HG03095 (cell line): ENCODE data around the gene SOCS6.
A peak's percentile ranks its signal among the peaks of the same experiment; 100 is the strongest.
"Not testable (repeated sequence)": the region's sequence is repeated elsewhere in the genome, so short reads cannot be mapped to it uniquely, and the experiment has no call there.

Experiments
- ATAC-seq: cut with Tn5 transposase; IDR thresholded peaks from one replicate; pipeline ENCODE4 v1.9.1; 2021; ENCODE audit warnings: moderate library complexity; ENCODE audit not compliant: unreplicated experiment

SOCS6 gene

DNA sequence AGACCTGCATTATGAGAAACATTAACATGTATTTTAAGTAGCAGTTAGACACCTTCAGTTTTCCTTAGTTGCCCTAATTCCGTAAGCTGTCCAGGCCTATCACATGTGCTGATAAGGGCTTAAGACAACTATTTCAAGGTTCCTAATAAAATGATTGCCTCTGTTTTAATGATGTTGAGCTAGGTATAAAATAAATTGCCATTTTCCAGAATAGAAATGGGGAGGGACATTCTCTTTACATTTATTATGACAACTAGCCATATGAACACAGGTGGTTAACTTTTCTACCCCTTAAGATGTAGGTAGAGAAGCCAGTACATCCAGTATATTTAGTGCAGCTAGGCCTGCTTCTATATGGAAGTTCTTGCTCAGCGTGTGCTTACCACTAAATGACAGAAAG, 65.9 kb downstream of the SOCS6 start:
- no peak for ATAC-seq

DNA sequence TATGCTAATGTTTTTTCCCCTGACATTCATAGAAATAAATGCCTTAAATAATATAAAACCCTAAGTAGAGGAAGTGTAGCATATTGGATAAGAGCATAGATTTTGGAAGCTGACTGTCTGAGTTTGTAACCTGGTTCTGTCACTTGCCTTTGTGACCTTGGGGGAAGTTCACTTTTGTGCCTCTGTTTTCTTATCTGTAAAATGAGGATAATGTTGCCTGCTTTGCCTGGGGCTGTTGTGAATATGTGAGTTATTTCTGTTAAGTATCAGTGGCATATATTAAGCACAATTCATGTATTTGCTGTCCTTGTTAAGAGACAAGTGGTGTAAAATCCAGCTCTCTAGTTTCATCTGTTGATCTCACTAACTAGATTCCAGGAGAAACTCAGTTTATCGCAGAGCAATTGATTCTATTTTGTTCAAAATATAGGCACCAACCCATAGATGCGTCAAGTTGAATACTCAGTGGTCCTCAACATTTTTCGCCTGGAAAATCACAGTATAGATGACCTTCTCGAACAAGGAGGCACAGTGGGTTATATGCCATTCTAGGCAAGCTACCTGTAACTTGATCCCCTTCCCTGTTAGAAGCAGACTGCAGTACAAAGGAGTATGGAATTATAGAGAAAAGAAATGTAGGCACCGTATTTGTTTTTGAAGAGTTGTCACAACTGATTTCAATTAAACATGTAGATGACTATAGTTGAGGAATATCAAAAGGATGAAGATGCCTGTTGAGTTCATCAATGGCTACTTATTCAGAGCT, 67.0 kb downstream of the SOCS6 start:
- ATAC-seq: no peak

- ATAC-seq: peak; percentile 68
Measured at GRCh38 chr18:70358105-70358406, 69.2 kb downstream of the SOCS6 start.

DNA sequence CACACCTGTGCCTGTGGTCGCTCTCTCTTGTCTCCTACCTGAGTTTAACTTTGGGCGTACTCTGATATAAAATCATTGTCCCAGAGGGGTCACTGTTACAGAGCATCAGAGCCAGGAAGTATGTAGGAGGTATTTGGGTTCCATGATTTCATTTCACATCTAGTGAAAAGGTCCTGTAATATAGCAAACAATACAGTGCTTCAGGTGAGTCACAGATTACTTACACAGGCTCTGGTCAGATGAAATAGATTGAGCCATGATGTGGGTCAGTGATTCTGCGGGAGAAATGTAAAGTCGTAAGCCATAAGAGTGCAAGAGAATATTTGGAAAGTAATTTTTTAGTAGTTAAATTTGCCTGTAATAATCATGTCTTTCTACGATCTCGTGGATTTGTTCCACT, 70.2 kb downstream of the SOCS6 start:
- no peak for ATAC-seq

- ATAC-seq: no peak
Measured at GRCh38 chr18:70362258-70362657, 73.4 kb downstream of the SOCS6 start.

DNA sequence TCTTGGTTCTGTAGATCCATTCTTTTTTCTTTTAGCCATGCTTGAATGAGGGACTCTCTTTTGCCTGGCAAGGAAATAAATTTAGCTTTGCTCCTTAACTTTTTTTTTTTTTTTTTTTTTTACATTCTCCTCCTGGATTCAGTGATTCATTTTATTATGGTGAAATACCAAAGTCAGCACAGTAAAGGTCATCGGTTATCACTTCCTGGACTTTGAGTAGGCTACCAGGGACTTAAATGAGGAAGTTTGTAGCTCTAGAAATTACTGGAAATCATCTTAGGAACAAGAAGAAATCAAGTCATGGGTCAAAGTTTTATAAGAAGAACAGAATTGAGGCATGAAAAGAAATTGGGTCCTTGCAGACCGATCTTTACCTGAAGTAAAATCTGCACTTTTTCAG, 75.0 kb downstream of the SOCS6 start:
- no peak for ATAC-seq

GRCh38 chr18:70365361-70365760, 76.5 kb downstream of the SOCS6 start:
- ATAC-seq: no peak

DNA sequence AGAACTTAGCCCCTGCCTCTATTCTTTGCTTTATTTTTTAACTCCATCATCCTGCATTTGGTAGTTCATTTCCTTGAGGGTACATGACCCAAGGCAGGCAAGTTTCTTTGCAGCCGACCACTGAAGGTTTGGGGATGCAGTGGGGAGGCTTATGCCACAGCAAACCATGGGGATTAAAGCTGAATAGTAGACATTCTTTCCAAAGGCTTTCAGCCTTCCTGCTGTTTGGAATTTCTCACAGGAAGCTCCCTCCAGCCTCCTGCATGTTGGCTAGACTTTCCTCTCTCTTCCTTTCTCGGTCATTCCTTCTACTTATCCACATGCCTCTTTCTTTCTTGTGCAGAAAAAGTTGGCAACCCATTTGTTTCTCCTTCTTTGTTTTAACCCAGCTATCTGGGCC, 77.3 kb downstream of the SOCS6 start:
- no peak for ATAC-seq

GRCh38 chr18:70366670-70367069, 77.8 kb downstream of the SOCS6 start:
- ATAC-seq: no peak

DNA sequence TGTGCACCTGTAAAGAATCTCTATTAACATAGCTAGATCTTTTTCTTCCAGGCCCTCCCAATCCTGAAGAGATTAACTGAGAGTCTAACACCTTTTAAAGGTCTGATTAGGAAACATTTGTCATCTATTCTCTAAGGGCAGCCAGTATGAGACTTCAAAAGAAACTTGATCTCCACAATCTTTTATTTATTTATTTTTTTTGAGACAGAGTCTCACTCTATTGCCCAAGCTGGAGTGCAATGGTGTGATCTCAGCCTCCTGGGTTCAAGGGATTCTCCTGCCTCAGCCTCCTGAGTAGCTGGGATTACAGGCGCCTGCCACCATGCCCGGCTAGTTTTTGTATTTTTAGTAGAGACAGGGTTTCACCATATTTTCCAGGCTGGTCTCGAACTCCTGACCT, 78.5 kb downstream of the SOCS6 start:
- ATAC-seq: not testable (repeated sequence)

DNA sequence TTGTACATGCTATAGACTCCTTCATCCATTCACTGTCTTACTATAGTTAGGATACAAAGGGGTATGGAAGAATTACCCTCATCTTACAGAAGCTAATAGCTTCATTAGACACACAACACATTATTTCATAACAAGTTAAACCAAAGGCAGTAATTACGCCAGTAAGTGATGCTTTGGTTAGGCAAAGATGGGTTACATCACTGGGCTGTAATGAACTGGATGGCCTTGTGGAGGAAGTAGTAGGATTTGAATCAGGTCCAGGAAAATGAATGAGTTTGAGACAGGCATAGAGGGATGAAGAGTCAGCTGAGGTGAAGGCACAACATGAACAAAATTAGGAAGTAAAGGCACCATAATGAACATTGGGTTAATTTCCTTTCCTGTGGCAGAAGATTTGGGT, 80.1 kb downstream of the SOCS6 start:
- no peak for ATAC-seq

DNA sequence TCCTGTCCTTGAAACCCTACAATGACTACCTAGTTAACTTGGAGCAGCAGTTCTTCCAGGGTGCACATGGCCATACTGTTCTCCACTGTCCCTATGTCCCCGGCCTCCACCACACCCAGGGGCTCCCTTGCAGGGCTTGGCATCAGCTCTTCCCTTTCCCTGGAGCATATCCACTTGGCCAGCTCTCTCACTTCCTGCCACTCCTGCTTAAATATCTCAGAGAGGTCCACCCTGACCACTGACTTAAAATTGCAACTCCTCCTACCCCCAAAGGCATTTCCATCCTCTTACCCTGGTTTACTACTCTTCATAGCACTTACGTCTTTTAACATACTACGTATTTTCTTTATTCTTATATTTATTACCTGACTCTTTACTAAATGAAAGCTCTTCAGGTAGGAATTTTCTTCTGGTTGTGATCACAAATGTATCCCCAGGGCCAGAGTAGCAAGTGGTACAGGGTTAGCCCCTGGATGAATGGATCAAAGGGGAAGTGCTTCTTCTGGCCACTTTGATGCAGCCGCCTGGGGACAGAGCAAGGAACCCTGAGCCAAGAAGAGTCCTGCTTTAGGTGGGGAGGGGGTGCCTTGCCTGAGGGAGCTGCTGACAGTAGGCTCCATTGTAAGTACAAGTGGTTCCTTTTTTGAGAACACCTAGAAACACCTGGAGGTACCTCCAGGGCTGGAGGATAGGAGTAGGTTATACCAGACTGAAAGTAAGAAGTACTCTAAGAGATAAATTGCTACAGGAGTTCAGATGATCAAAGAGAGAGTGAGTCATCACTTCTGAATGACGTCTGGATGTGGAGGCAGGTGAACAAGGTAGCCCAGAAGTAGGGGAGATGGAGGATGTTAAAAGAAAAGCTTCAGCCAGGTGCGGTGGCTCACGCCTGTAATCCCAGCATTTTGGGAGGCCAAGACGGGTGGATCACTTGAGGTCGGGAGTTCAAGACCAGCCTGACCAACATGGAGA, 82.2 kb downstream of the SOCS6 start:
- ATAC-seq: no peak

DNA sequence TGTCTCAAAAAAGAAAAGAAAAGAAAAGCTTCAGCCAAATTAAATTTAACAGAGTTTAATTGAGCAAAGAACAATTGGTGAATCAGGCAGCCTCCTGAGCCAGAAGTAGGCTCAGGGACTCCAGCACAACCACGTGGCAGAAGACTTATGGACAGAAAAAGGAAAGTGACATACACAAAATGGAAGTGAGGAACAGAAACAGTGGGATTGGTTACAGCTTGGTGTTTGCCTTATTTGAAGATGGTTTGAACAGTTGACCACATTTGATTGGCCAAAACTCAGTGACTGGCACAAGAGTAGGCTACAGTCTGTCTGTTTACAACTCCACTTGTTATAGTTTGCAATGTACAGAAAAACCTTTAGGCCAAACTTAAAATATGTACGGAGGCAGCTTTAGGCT, 83.1 kb downstream of the SOCS6 start:
- no peak for ATAC-seq

GRCh38 chr18:70372450-70373041, 83.7 kb downstream of the SOCS6 start:
- ATAC-seq: no peak

DNA sequence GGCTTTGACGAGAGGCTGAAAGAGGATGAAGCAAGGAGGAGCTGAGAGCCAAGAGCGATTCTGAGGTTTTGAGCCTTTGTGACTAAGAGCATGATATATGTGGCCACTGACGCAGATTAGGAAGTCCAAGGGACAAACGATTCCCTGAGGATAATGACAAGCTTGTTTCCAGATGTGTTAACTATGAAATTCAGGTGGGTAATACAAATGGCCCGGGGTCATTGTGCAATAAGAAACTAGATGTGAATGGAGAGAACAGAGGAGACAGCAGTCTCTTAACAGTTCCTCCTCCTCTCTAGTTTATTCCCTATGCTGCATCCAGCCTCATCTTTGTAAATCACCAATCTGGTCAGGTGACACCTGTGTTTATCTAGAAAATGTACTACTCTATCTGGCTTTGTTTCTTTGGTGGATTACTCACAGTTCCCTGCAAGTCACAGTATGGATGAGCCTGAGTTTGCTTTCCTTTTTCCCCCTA, 84.2 kb downstream of the SOCS6 start:
- ATAC-seq: no peak

- ATAC-seq: no peak
Measured at GRCh38 chr18:70374154-70374553, 85.3 kb downstream of the SOCS6 start.

DNA sequence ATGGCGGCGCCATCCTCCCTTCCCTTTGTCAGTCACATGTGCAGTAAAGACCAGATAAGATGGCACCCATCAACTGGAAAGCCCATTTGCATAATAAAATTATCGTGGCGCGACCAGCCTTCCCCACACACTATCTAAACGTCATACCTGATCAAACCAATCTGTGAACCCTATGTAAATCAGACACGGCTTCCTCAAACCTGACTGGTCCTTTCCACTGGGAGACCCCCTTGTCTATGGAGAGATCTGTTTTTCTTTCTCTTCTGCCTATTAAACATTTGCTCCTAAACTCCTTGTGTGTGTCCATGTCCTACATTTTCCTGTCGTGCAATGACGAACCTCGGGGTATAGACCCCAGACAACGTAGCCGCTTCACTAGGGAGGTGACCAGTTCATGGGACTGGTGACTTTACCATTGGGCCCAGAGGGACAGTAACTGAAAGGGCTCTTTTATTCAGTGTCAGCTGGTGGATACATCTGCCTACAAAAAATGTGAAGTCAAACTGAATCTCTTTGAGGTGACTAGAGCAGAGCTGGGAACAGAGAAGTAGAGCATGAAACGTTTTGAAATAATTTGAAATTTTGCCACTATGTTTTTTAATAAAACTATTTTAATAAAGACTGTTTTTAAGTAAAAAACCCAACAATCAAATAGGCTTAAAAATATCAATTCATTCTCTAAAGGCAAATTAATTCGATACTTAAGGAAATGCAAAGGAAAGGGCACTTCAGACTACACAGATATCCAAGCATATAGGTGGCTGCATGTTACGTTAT, 87.5 kb downstream of the SOCS6 start:
- ATAC-seq: no peak

- no peak for ATAC-seq
Measured at GRCh38 chr18:70376914-70377258, 88.0 kb downstream of the SOCS6 start.

GRCh38 chr18:70377317-70377799, 88.5 kb downstream of the SOCS6 start:
- ATAC-seq: no peak

DNA sequence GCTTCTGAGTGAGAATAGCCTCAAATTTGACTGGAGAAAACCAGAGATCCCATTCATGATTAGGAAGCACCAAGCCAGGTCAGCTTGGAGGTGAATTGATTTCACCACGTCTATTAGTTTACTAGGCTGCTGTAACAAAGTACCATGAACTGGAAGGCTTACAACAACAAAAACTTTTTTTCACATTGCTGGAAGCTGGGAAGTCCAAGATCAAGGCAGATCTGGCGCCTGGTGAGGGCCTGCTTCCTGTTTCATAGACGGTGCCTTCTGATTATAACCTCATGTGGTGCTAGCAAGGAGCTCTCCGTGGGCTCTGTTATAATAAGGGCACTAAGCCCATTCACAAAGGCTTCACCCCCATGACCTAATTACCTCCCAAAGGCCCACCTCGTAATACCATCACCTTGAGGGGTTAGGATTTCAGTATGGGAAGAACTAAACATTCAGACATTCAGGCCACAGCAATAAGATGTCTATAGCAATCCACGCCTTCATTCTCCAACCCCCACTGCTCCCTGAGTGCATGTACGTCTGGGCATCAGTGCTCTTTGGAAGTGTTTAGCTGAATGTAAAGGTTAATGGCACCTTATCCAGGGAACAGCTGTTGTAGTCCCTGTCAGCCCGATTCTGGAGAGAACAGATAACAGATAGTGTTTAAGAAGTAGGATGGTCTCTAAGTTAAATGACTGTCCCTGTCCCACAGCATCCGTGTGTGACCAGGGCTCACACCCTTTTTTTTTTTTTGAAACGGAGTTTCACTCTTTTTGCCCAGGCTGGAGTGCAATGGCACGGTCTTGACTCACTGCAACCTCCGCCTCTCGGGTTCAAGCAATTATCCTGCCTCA, 89.2 kb downstream of the SOCS6 start:
- ATAC-seq: no peak
